Thoracic aorta (tissue), 2 donors: Measurements from ENCODE around the gene CFAP65. TPM values are rescaled to one million over a fixed set of nuclear protein-coding genes. Genes with fewer than 3 reads are reported as not detected.

Experiments used
- ATAC-seq: fragments of 150-250 bp; one replicate; pipeline ENCODE4 v1.8.0; 2017; ENCODE audit warnings: low read depth; ENCODE audit not compliant: insufficient number of reproducible peaks, low FRiP score
- DNase-seq: peaks from one replicate; pipeline ENCODE4 v3.0.0-alpha.2; 2020; ENCODE audit warnings: low spot score
- H3K27ac ChIP-seq, 2 donors: fragments of 200-600 bp; sonication (generic); 1 replicate in 1 of 2; 2 replicates in 1 of 2; pipeline ENCODE4 v1.5.1; 2016; ENCODE audit warnings: mild to moderate bottlenecking in 2 of 2, moderate library complexity in 2 of 2
- H3K27me3 ChIP-seq: fragments of 200-600 bp; sonication (generic); replicated peaks from 2 replicates; pipeline ENCODE4 v1.6.0; 2016; ENCODE audit warnings: mild to moderate bottlenecking; ENCODE audit not compliant: insufficient read depth
- H3K36me3 ChIP-seq: fragments of 200-600 bp; sonication (generic); one replicate; pipeline ENCODE4 v1.5.1; 2016
- H3K4me1 ChIP-seq, 2 donors: fragments of 200-600 bp; sonication (generic); 1 replicate in 1 of 2; 2 replicates in 1 of 2; pipeline versions ENCODE4 v1.5.1 to v1.6.0; 2016; ENCODE audit warnings: low read depth in 2 of 2, mild to moderate bottlenecking in 1 of 2; ENCODE audit not compliant: control insufficient read depth in 1 of 2
- H3K4me3 ChIP-seq: fragments of 200-600 bp; sonication (generic); 2 replicates; pipeline ENCODE4 v1.5.1; 2016; ENCODE audit warnings: mild to moderate bottlenecking
- H3K9me3 ChIP-seq: fragments of 200-600 bp; sonication (generic); 2 replicates; pipeline ENCODE4 v1.5.1; 2016
- total RNA-seq, 2 donors: library from RNA; depleted of rRNA; stranded (reverse); fragments of >200 nt; gene quantifications; one replicate each; pipeline versions ENCODE4 v1.1.0 to v1.2.3, GENCODE V29; 2016
- TF ChIP-seq, protein P1 (sequence below): fragments of 200-600 bp; sonication (generic); IDR thresholded peaks from one replicate; pipeline ENCODE4 v1.5.1; 2019; ENCODE audit warnings: antibody characterized with exemption

CFAP65 gene
- total RNA-seq, 2 donors from 2014 or later = not detected

- DNase-seq = no peak
- Histone ChIP-seq H3K27ac (no peak overlapping the region), H3K36me3 (no peaks in the 10 kb centered on the region), H3K4me1 (no peaks in the 10 kb centered on the region), H3K4me3 (no peak overlapping the region), H3K9me3 (no peaks in the 10 kb centered on the region), H3K27me3 (peaks cover 2% of the 10 kb centered on the region)
- TF ChIP-seq, protein P1, sequence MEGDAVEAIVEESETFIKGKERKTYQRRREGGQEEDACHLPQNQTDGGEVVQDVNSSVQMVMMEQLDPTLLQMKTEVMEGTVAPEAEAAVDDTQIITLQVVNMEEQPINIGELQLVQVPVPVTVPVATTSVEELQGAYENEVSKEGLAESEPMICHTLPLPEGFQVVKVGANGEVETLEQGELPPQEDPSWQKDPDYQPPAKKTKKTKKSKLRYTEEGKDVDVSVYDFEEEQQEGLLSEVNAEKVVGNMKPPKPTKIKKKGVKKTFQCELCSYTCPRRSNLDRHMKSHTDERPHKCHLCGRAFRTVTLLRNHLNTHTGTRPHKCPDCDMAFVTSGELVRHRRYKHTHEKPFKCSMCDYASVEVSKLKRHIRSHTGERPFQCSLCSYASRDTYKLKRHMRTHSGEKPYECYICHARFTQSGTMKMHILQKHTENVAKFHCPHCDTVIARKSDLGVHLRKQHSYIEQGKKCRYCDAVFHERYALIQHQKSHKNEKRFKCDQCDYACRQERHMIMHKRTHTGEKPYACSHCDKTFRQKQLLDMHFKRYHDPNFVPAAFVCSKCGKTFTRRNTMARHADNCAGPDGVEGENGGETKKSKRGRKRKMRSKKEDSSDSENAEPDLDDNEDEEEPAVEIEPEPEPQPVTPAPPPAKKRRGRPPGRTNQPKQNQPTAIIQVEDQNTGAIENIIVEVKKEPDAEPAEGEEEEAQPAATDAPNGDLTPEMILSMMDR = no peak
- ATAC-seq = no peak
Measured at GRCh38 chr2:219009294-219009693, 32.0 kb downstream of the CFAP65 start.

DNA sequence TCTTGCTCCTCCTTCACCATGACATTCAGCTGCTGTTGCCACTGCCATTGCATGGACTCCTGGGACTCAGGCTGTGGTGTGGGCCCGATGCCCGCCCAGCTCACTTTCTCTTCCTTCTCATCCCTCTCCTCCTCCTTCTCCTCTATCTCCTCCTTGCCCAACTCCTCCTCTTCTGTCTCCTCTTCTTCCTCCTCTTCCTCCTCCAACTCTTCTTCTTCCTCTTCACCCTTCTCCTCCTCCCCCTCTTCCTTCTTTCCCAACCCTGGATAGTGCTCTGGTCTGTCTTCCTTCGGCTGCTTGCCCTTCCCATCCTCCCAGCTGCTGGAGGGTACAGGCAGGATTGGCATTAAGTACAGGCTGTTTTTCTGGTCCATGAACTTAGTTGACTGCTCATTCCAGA, 37.3 kb downstream of the CFAP65 start:
- H3K4me3 ChIP-seq = no peak overlapping the region
- TF ChIP-seq, protein P1 = no peak
- no peak for DNase-seq
- H3K9me3 ChIP-seq = no peaks in the 10 kb centered on the region
- no peaks in the 10 kb centered on the region for H3K36me3 ChIP-seq
- ATAC-seq = no peak
- peaks cover 31% of the 10 kb centered on the region for H3K27me3 ChIP-seq
- H3K4me1 ChIP-seq = peaks cover 19% of the 10 kb centered on the region in 2 donors
- no peak overlapping the region for H3K27ac ChIP-seq

GRCh38 chr2:219003267-219003634, 38.1 kb downstream of the CFAP65 start:
- Histone ChIP-seq H3K36me3 (no peaks in the 10 kb centered on the region), H3K9me3 (no peaks in the 10 kb centered on the region), H3K4me1 (peaks cover 19% of the 10 kb centered on the region in 2 donors), H3K27me3 (peaks cover 31% of the 10 kb centered on the region), H3K27ac (no peak overlapping the region), H3K4me3 (peak overlapping the region; percentile 44)
- ATAC-seq (no peak), DNase-seq (no peak)
- TF ChIP-seq, protein P1 = no peak

DNA sequence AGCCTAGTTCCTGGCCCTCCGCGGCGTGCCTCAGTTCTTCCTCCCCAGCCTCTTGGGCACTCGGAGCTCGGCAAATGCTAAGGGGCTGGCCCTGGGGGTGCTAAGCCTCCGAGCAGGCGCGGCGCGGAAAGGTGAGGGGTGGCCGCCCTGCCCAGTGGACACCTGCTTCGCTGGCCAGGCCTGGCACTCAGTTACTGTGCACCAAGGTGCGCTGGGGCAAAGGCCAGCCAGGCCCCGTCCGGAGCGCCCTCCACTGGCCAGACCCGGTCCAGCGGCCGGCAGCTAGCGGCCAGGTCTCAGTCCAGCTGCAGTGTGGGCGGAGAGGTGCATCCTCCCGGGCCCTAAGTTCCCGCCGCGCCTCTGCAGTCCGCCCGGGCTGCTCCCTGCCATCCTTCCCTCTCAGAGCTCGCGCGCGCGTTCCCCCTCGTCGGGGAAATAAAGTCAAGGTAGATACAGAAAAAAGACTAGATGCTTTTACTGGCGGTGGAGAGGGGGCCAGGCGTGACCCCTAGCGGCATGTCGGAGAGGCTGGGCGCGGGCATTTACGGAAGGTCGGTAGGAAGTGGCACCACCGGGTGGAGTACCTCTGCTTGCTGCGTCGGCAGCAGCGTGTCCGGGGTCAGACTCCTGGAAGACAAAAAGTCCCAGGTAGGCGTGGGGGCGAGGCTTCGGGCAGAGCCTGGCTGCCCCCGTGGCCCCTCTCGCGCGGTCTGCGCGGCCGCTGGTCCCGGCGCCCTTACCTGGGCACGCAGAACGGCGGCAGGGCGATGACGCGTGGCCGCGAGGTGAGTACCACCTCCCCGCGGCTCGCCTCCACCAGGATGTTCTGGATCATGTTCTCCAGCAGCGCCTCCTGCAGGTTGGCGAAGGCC, 38.7 kb downstream of the CFAP65 start:
- Histone ChIP-seq H3K4me1 (peaks cover 19% of the 10 kb centered on the region in 2 donors), H3K4me3 (peak overlapping the region; percentile 44), H3K36me3 (no peaks in the 10 kb centered on the region), H3K27ac (no peak overlapping the region), H3K27me3 (peaks cover 31% of the 10 kb centered on the region), H3K9me3 (no peaks in the 10 kb centered on the region)
- TF ChIP-seq, protein P1 = no peak
- ATAC-seq (no peak), DNase-seq (no peak)

DNA sequence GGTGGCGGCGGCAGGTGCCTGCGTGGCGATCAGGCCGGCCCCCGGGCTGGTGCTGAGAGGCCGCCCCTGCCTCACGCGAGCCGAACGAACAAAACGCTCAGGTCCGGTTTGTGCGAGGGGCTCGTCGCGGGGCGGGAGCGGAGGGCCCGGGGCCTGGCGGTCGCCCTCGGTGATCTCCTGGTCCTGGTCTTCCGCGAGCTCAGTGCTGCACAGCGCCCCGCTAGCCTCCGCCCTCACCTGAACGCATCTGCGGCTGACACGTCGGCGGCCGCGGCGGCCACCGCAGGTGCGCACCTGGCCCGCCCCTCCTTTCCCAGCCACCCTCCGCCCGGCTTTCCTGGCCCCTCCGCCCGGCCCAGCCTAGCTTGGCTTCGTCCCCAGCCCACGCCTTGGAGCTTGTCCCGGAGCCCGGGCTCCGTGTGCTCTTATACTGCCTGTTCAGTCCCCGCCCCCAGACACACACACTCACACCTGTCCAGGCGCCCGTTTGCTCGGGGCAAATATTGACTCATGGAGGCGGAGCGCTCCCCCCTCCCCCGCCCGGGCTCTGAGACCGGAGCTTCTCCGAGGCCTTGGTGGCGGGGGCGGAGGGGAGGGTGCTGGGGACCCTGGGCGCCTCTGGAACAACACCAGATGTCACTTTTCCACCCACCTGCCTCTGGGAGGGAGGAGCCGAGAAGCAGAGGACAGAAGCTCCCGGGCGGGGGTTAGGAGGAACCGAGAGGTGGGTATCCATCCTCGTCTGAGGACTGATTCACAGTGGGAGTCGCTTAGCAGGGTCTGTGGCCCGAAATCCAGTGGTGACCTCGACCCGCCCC, 39.5 kb downstream of the CFAP65 start:
- DNase-seq (no peak), ATAC-seq (no peak)
- Histone ChIP-seq H3K9me3 (no peaks in the 10 kb centered on the region), H3K4me1 (peaks cover 19% of the 10 kb centered on the region in 2 donors), H3K27me3 (peaks cover 31% of the 10 kb centered on the region), H3K36me3 (no peaks in the 10 kb centered on the region), H3K4me3 (peak overlapping the region; percentile 44), H3K27ac (no peak overlapping the region)
- TF ChIP-seq, protein P1 = no peak
